Activated naive CD8-positive, alpha-beta T cell (primary cell): Measurements from ENCODE around the gene EXOC3L1.

Experiments
- H3K27ac Mint-ChIP-seq: one replicate; pipeline ENCODE4 v1.8.0; 2021; ENCODE audit warnings: mixed read lengths
- H3K27me3 Mint-ChIP-seq: one replicate; pipeline ENCODE4 v1.8.0; 2021; ENCODE audit warnings: mixed read lengths
- H3K36me3 Mint-ChIP-seq: one replicate; pipeline ENCODE4 v1.8.0; 2021; ENCODE audit warnings: mixed read lengths
- H3K4me1 Mint-ChIP-seq: one replicate; pipeline ENCODE4 v1.8.0; 2021; ENCODE audit warnings: low read depth, mixed read lengths
- H3K4me3 Mint-ChIP-seq: one replicate; pipeline ENCODE4 v1.8.0; 2021; ENCODE audit warnings: mild to moderate bottlenecking, mixed read lengths
- H3K9me3 Mint-ChIP-seq: one replicate; pipeline ENCODE4 v1.8.0; 2021; ENCODE audit warnings: low read depth, mixed read lengths

EXOC3L1 gene, protein sequence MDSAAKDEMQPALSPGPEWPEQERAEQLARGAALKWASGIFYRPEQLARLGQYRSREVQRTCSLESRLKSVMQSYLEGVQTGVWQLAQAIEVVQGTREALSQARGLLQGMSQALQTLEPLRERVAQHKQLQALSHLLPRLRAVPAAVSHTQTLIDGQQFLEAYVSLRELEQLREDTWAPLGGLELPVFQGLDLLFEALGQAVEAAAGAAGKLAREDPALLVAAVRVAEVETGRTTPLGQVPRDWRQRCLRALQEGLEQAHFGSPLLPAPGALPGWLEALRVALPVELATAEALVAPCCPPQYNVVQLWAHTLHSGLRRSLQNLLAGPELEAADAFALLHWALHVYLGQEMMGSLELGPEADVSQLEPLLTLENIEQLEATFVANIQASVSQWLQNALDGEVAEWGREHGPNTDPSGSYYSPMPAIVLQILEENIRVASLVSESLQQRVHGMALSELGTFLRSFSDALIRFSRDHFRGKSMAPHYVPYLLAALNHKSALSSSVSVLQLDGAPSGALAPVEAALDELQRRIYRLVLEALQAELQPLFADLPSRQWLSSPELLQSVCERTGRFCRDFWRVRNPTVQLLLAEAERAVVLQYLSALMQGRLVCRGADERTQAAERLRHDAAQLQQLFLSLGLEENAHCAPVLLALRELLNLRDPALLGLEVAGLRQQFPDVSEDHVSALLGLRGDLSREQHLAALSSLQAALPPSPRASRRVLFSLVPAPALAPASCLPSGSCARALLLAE

DNA sequence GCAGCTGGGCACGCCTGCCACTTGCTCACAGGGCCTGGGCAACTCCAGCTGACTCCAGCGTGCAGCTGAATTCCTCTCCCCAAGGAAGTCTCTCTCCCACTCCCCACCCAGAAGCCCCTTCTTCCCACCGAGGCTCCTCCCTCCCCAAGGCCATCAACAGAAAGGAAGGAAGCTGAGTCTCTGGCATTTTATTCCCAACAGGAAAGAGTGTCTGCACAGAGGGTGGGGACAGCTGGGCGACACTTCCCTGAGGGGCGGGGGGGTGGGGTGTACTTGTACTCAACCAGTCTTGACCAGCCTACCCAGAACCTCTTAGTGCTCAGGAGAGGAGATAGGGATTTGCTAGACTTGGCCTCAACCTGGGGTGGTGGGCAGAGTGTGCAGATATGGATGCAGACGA is at the start of gene EXOC3L1:
Gene EXOC3L1, minus strand, starts transcription at position 96 of the 400 bp plus-strand sequence. CDS start 460 bp downstream, outside the sequence.
- Mint-ChIP-seq H3K27me3 (peaks cover 1% of the 10 kb centered on the region), H3K4me1 (peaks cover 29% of the 10 kb centered on the region), H3K36me3 (no peaks in the 10 kb centered on the region), H3K27ac (no peak within 1 kb of the TSS), H3K4me3 (no peak within 1 kb of the TSS), H3K9me3 (no peaks in the 10 kb centered on the region)

DNA sequence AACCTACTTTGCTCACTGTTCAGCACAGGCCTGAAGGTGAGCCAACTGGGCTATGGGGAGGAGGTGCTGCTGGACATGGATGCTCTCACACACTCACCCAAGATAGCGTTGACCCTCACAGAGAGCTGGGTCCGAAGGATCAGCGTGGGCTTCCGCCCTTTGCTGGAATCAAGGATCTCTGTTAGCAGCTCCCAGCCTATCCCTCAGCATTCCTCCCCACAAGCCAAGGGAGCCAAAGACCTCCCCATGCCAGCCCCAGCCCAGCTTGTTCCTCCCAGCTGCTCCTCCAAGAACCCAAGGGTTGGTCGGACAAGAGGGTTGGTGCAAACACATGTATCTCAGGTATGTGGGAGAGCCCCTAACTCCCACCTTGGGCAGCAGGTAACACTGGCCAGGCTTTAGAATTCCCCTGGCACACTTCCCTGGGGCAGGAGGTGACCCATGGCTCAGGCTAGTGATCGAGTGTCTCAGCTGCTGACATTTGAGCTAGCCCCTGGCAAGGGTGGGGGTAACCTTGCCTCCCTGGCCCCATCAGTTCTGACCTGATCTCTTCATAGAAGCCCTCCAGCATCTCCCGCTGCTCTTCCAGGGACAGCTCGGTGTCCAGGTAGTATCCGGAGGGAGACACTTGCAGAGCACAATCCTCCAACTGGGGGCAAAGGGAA is 49.0 kb upstream of the EXOC3L1 start:
- no peak overlapping the region for H3K4me3 Mint-ChIP-seq
- H3K4me1 Mint-ChIP-seq = peaks cover 12% of the 10 kb centered on the region
- no peaks in the 10 kb centered on the region for H3K36me3 Mint-ChIP-seq
- no peak overlapping the region for H3K27ac Mint-ChIP-seq
- H3K9me3 Mint-ChIP-seq = no peaks in the 10 kb centered on the region
- no peaks in the 10 kb centered on the region for H3K27me3 Mint-ChIP-seq

DNA sequence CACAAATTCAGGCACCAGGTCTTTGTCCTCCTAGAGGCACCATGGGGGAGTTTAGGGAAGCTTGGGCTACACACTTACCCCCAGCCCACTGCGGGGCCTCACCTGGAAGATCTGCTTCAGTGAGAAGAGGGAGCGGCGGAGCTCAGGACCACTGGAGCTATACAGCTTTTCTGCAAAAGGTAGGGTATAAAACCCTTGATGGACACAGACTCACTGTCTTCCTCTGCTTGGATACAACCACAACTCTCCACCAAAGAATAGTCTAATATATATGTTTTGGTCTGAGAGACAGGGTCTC is 48.3 kb upstream of the EXOC3L1 start:
- H3K36me3 Mint-ChIP-seq = no peaks in the 10 kb centered on the region
- H3K27ac Mint-ChIP-seq = no peak overlapping the region
- no peaks in the 10 kb centered on the region for H3K9me3 Mint-ChIP-seq
- peaks cover 8% of the 10 kb centered on the region for H3K4me1 Mint-ChIP-seq
- H3K4me3 Mint-ChIP-seq = no peak overlapping the region
- H3K27me3 Mint-ChIP-seq = no peaks in the 10 kb centered on the region

DNA sequence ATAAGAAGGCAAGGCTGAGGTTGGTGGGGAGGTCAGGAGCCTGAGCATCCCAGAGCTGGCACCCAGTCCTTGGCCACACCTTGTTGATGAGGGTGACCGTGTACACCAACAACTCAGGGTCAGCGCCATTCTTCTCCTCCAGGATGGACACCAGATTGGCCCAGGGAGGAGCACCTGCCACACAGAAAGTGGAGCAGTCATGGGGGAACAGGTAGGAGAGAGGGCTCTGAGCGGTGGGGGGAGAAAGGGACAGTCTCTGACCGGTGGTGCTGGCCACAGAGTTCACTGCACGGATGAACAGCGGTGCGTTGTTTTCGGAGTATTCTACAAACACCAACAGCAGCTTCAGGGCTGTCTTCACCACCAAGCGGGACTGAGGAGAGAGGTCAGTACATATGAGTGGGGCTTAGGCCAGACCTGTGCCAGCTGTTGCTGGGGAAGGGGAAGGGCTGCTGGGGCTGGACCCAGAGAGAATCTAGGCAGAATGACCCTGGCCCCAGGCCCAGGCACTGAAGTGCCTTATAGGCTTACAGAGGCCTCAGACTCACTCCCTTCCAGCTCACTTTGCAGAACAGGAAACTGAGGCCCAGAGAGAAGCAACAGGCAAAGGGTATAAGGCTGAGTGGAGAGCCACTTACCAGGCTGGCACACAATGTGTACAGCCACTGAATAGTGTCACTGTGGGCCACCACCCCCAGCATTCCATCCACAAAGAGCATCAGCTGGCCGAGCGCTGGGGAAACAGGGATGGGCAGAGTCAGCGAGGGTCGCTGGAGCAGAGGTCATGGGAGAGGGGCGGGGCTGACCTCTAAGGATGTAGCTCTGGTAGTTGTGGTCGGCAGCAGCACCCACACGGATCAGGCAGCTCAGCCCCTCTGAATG is 47.7 kb upstream of the EXOC3L1 start:
- Mint-ChIP-seq H3K27me3 (no peaks in the 10 kb centered on the region), H3K4me3 (no peak overlapping the region), H3K36me3 (no peaks in the 10 kb centered on the region), H3K9me3 (no peaks in the 10 kb centered on the region), H3K27ac (no peak overlapping the region), H3K4me1 (peaks cover 8% of the 10 kb centered on the region)

DNA sequence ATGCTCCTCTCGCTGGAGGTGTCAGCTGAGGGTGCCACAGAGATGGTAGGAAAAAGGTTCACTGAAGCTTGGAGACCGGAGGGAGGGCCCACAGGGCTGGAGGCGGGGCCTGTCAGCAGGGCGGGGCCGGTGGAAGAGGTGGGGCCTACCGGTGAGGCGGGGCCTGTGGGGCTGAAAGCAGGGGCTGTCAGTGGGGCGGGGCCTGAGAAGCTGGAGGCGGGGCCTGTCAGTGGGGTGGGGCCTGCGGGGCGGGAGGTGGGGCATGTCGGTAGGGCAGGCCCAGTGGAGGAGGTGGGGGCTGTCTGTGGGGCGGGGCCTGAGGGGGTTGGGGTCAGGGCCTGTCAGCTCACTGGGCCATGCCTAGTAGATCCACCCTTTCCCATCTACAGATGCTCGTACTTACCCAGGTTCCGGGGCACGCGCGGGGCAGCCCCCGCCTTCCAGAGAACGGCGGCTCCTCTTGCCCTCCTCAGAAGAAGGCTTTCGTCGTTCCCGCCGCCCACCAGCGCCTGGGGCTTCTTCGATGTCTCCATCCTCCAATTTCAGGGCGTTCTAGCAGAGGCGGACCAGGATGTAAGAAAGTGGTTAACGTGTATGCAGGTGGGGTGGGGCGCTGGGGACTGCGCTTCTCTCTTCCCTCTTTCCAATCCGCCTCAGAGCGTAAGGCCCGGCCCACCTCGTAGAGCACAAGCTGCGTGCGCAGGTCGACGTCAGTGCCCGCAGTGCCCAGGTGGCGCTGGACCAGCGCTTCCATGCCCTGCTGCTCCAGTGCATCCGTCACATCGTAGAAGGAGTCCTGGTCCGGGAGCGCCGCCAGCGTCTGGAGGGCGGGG is 46.8 kb upstream of the EXOC3L1 start:
- peak overlapping the region; percentile 75 for H3K27ac Mint-ChIP-seq
- no peaks in the 10 kb centered on the region for H3K9me3 Mint-ChIP-seq
- H3K4me3 Mint-ChIP-seq = no peak overlapping the region
- peaks cover 8% of the 10 kb centered on the region for H3K4me1 Mint-ChIP-seq
- H3K36me3 Mint-ChIP-seq = no peaks in the 10 kb centered on the region
- H3K27me3 Mint-ChIP-seq = no peaks in the 10 kb centered on the region

DNA sequence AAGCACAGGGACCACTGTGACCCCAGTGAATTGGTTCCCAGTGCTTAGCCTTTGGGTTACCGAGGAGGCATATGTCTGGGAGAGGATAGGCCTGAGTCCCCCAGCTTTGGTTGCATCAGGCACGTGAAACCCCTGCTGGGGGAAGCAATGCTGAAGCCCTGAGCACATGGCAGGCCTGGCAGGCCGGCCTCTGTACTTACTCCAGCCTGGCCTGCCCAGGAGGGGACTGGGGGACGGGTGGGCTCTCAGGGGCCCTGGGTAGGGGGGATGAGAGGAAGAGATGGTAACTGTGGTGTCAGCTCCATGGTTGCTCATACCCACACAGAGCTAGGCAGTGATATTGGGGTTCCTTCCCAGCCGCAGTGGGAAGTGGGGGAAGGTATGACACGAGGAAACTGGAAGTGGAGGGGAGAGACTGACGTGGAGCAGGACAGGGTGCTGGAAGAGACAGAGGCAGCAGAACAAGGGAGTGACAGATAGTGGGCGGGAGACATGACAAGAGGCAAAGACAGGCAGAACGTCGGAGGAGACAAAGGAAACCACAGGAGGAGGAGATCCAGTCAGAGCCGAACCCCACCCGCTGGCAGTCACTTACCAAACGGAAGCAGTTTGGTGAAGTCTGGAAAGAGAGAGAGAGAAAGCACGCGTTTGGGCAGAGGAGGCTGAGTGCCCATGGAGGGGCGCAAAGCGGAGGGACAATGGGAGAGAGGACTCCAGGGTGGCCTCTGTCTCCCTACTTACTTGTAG is 46.1 kb upstream of the EXOC3L1 start:
- H3K4me1 Mint-ChIP-seq = peaks cover 3% of the 10 kb centered on the region
- no peak overlapping the region for H3K4me3 Mint-ChIP-seq
- H3K27ac Mint-ChIP-seq = peak overlapping the region; percentile 75
- no peaks in the 10 kb centered on the region for H3K36me3 Mint-ChIP-seq
- H3K9me3 Mint-ChIP-seq = no peaks in the 10 kb centered on the region
- no peaks in the 10 kb centered on the region for H3K27me3 Mint-ChIP-seq

DNA sequence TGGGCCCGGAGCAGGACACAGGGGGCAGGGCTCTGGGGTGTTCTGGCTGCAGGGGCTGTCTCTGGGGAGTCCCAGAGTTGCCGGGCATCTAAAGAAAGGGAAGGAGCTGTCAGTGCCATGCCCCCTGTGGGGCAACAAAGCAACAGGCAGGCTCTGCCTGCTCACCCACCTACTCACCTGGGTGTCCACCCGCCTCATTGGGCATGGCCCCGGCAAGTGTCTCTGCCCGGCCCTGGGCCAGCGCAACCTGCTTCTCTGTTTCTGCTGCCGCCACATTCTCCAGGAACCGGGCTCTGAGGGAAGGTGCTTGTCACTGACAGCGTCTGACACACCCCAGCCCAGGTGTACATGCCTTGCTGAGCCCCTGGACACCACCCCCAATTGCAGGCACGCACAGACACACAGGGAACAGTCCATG is 44.3 kb upstream of the EXOC3L1 start:
- Mint-ChIP-seq H3K27ac (no peak overlapping the region), H3K36me3 (peaks cover under 1% of the 10 kb centered on the region), H3K9me3 (no peaks in the 10 kb centered on the region), H3K4me3 (no peak overlapping the region), H3K27me3 (no peaks in the 10 kb centered on the region), H3K4me1 (peaks cover 3% of the 10 kb centered on the region)

DNA sequence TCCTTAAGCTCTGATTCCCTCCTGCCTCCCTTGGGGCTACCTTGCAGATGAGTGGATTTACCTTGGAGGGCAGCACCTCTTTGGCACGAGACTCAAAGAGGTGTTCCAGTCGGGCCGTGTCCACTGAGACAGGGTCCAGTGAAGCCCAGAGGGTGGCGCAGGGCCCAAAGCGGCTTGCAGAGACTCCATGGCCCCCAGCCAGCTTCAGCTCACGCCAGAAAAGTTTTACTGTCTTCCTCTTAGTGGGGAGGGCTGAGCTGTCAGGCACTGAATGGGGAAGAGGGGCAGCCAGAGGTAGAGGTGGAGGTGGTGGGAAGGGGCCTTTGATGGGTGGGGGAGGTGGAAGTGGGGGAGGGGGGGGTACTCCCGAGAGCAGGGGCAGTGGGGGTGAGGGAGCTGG is 43.7 kb upstream of the EXOC3L1 start:
- no peaks in the 10 kb centered on the region for H3K27me3 Mint-ChIP-seq
- no peaks in the 10 kb centered on the region for H3K9me3 Mint-ChIP-seq
- H3K4me1 Mint-ChIP-seq = peaks cover 3% of the 10 kb centered on the region
- H3K4me3 Mint-ChIP-seq = no peak overlapping the region
- no peak overlapping the region for H3K27ac Mint-ChIP-seq
- H3K36me3 Mint-ChIP-seq = peaks cover 2% of the 10 kb centered on the region

DNA sequence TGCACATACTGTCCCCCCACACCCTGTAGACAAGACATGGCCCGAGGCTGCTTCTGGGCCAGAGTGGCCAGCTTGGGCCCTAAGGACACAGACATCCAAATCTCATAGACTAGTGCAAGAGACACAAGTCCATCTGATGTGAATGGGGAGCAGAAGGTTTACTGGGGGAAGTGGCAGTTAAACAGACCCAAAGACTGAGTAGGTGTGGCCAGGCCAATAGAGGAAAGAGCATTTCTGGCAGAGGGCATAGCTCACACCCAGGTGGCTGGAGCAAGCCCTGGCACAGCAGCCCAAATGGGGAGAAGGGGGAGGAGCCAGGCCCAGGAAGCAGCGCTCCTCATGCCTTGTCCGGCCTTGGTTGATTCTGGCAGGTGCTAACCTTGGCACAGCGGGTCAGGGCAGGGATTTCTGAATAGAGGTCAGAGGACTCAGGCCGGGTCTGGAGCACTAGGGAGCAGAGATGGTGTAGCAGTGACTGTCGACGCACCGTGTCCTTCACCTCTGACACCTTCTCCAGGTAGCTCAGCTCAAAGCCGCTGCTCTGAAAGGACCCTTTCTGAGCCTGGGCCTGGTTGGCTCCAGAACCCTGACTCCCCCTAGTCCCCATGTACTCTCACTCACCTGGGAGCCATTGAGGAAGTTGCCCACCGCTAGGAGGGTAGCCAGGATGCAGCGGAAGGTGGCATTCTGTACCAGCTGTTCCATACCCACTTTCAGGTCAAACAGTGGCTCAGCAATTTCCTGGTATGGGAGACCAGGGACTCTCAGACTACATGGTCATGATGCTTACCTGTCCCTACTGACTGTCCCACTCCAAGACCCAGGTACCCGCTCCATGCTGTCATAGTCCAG is 41.1 kb upstream of the EXOC3L1 start:
- peaks cover 7% of the 10 kb centered on the region for H3K36me3 Mint-ChIP-seq
- peaks cover 19% of the 10 kb centered on the region for H3K4me1 Mint-ChIP-seq
- H3K27ac Mint-ChIP-seq = no peak overlapping the region
- H3K27me3 Mint-ChIP-seq = no peaks in the 10 kb centered on the region
- H3K9me3 Mint-ChIP-seq = no peaks in the 10 kb centered on the region
- H3K4me3 Mint-ChIP-seq = no peak overlapping the region

DNA sequence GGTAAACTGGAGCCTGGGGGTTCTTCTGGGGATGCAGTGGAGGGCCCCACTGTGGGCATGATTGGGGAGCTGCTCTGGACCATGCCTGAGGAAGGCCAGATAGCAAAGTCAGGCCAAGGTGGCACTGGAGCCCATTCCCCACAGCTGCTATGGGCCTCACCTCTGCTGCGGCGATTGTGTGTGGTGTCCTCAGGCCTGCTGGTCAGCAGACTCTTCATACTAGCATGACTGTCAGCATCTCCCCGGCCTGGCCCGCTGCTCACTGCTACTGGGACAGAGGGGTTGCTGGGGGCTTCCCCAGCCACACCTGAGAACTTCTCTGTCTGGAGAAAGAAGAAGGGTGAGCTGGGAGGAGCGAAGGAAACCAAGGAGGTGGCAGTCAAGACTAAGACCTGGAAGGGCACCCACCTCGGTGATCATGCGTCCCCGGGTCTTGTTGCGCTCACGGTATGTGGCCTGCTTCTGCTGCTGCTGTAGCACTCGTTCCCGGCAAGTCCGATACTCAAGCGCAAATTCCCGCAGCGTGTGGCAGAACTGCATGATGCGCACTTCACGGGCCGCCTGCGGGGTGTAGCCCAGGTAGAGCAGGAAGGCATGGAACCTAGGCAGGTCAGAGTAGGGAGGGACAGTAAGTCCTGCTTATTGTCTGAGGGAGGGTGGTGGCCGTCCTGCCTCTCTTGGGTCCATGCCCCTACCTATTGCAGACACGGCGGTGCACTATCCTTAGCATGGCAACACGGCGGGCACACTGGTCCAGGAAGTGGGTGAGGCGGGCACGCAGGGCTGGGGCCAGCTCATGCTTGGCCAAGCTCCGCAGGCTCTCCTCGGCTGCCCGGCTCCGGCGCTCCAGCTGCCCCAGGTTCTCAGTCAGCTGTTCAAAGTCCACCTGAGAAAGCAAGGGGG is 40.2 kb upstream of the EXOC3L1 start:
- H3K4me1 Mint-ChIP-seq = peaks cover 28% of the 10 kb centered on the region
- H3K36me3 Mint-ChIP-seq = peaks cover 7% of the 10 kb centered on the region
- no peaks in the 10 kb centered on the region for H3K27me3 Mint-ChIP-seq
- H3K9me3 Mint-ChIP-seq = no peaks in the 10 kb centered on the region
- no peak overlapping the region for H3K4me3 Mint-ChIP-seq
- no peak overlapping the region for H3K27ac Mint-ChIP-seq

DNA sequence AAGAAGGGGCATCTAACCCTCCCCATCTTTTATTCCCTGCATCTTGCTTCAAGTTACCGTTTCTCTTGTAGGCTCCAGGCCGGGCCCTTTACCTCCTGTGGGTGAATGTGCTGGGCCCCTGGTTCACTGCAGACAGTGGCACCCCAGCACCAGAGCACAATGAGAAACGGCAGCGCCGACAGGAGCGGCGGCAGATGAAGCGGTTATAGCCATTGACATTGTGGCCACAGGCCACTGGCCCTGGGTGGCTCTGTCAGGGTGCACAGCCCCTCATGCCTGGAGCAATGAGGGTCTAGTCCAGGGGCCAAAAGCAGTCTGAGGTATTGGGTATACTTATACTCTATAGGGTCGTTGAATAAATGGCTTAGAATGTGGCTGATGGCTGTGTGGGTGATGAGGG is 39.0 kb upstream of the EXOC3L1 start:
- Mint-ChIP-seq H3K36me3 (peaks cover 7% of the 10 kb centered on the region), H3K27ac (no peak overlapping the region), H3K4me3 (peak overlapping the region; percentile 100), H3K27me3 (no peaks in the 10 kb centered on the region), H3K9me3 (no peaks in the 10 kb centered on the region), H3K4me1 (peaks cover 40% of the 10 kb centered on the region)
